Keratinocyte (primary cell): ENCODE data around the gene TMEM115.

Experiments used
- EZH2 ChIP-seq: IDR thresholded peaks from one replicate; pipeline ENCODE4 v1.6.1; 2012; ENCODE audit warnings: inconsistent platforms, mild to moderate bottlenecking, low read length, moderate library complexity
- TF ChIP-seq, protein P1 (sequence below), 3 experiments: IDR thresholded peaks in 1 of 3; conservative IDR thresholded peaks in 1 of 3; optimal IDR thresholded peaks in 1 of 3; 2 replicates in 2 of 3; 3 replicates in 1 of 3; pipeline versions ENCODE3 to v1.5.1; 2011; ENCODE audit warnings: low read length in 3 of 3, mild to moderate bottlenecking in 3 of 3, moderate library complexity in 2 of 3, control low read depth in 1 of 3, inconsistent platforms in 1 of 3; ENCODE audit not compliant: insufficient read depth in 2 of 3; ENCODE audit errors: extremely low read depth in 1 of 3

- TF ChIP-seq, protein P1, sequence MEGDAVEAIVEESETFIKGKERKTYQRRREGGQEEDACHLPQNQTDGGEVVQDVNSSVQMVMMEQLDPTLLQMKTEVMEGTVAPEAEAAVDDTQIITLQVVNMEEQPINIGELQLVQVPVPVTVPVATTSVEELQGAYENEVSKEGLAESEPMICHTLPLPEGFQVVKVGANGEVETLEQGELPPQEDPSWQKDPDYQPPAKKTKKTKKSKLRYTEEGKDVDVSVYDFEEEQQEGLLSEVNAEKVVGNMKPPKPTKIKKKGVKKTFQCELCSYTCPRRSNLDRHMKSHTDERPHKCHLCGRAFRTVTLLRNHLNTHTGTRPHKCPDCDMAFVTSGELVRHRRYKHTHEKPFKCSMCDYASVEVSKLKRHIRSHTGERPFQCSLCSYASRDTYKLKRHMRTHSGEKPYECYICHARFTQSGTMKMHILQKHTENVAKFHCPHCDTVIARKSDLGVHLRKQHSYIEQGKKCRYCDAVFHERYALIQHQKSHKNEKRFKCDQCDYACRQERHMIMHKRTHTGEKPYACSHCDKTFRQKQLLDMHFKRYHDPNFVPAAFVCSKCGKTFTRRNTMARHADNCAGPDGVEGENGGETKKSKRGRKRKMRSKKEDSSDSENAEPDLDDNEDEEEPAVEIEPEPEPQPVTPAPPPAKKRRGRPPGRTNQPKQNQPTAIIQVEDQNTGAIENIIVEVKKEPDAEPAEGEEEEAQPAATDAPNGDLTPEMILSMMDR (optimal IDR thresholded peaks at IDR 0.05 in 1 of 3, IDR thresholded peaks at IDR 0.05 in 1 of 3, conservative IDR thresholded peaks at IDR 0.05 in 1 of 3; ENCODE audit: extremely low read depth in 1 of 3, insufficient read depth in 2 of 3, low read length in 3 of 3): no peak
- TF ChIP-seq EZH2: no peak
Measured at GRCh38 chr3:50358911-50359759, at the start of gene TMEM115.
